Stimulated activated effector memory CD8-positive, alpha-beta T cell treated with anti-CD3 and anti-CD28 coated beads, Interleukin-12 subunit alpha, Interleukin-12 subunit beta, amount 100 ng/mL, for 72 hours (primary cell): ENCODE data around the gene SPEM3.
"Not testable (repeated sequence)": the region's sequence is repeated elsewhere in the genome, so short reads cannot be mapped to it uniquely, and the experiment has no call there.

ENCODE experiments used
- ATAC-seq: fragments of 150-1000 bp; cut with Tn5 transposase; 2 replicates; pipeline ENCODE4 v1.10.0; 2021
- DNase-seq, 2 donors: peaks; one replicate each; pipeline ENCODE4 v3.0.0; 2021 to 2022; ENCODE audit warnings: low spot score in 2 of 2
- H3K27ac Mint-ChIP-seq: one replicate; pipeline ENCODE4 v1.8.0; 2022; ENCODE audit warnings: mild to moderate bottlenecking, mixed read lengths
- H3K36me3 Mint-ChIP-seq: one replicate; pipeline ENCODE4 v1.8.0; 2022; ENCODE audit warnings: mild to moderate bottlenecking, mixed read lengths
- H3K4me1 Mint-ChIP-seq: one replicate; pipeline ENCODE4 v1.8.0; 2022; ENCODE audit warnings: mixed read lengths
- H3K4me3 Mint-ChIP-seq: one replicate; pipeline ENCODE4 v1.8.0; 2022; ENCODE audit warnings: mild to moderate bottlenecking, mixed read lengths
- H3K9me3 Mint-ChIP-seq: one replicate; pipeline ENCODE4 v1.8.0; 2022; ENCODE audit warnings: mixed read lengths

The SPEM3 gene

DNA sequence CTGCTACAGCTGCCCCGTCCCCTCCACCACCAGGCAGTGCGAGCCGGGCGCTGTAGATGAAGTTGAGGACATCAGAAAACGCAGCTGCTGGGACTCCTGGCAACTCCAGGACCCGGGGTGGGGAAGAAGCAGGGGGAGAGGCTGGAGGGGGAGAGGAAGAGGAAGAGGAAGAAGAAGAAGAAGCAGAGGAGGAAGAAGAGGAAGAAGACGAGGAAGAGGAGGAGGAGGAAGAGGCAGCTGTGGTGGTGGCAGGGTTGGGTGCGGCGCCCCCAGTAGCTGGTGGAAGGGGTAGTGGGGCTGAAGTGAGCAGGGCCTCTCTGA lies 37.6 kb downstream of the SPEM3 start:
- peaks cover 72% of the 10 kb centered on the region for H3K36me3 Mint-ChIP-seq
- no peak for ATAC-seq
- H3K4me3 Mint-ChIP-seq = no peak overlapping the region
- H3K4me1 Mint-ChIP-seq = peaks cover 15% of the 10 kb centered on the region
- peak overlapping the region; percentile 73 for H3K27ac Mint-ChIP-seq
- H3K9me3 Mint-ChIP-seq = no peaks in the 10 kb centered on the region
- no peak for DNase-seq

DNA sequence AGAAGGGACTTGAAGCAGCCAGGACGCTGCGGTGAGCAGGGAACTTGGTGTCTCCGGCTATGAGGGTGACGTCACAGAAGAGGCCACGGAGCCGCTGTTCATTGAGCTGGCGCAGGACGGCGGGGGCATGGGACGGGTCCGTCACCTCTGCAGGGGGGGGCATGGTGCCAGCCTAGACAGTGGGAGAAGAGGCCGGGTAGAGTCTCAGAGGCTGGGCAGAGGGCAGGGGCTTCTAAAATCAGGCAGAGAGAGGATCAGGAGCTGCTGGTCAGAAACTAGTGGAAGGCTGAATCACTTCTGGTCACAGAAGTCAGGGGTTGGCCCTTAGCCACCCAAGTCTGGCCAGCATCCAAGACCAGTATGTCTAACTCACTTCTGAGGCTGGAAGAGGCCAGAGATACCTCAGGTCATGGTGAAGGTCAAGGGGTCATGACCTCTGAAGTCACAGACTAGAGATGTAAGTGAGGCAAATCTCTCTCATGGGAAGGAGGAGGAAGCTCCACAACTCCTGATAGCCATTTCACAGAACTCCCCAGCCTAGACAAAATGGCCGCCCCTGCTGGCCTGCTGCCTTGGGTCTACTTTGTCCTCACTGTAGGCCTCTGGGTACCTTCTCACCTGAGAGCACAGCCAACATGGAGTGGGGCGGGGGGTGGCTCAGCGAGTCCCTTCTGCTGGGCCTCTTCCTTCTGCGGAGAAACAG lies 38.1 kb downstream of the SPEM3 start:
- Mint-ChIP-seq H3K4me3 (no peak overlapping the region), H3K36me3 (peaks cover 67% of the 10 kb centered on the region), H3K27ac (peak overlapping the region; percentile 73), H3K9me3 (no peaks in the 10 kb centered on the region), H3K4me1 (peaks cover 18% of the 10 kb centered on the region)
- ATAC-seq = peak; percentile 9
- DNase-seq = no peak

DNA sequence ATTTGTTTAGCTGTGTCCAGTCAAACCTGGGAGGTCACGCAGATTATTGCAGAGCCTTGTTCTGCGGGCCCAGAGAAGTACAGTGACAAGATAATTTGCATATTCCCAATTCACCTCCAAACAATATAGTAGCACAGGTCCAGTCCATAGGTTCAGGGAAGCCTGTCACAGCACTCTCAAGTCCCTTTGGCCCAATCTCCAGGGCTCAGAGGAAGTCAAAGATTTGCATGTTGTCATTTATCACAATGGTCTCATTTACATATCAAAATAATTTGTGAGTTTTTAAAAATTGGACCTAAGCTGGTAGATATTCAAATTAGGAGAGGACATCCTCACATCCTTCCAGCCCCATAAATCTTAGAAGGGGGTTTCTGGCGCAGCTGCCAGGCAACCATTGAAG lies 38.8 kb downstream of the SPEM3 start:
- Mint-ChIP-seq H3K4me1 (peaks cover 22% of the 10 kb centered on the region), H3K4me3 (no peak overlapping the region), H3K9me3 (no peaks in the 10 kb centered on the region), H3K27ac (no peak overlapping the region), H3K36me3 (peaks cover 60% of the 10 kb centered on the region)
- DNase-seq (no peak), ATAC-seq (no peak)

DNA sequence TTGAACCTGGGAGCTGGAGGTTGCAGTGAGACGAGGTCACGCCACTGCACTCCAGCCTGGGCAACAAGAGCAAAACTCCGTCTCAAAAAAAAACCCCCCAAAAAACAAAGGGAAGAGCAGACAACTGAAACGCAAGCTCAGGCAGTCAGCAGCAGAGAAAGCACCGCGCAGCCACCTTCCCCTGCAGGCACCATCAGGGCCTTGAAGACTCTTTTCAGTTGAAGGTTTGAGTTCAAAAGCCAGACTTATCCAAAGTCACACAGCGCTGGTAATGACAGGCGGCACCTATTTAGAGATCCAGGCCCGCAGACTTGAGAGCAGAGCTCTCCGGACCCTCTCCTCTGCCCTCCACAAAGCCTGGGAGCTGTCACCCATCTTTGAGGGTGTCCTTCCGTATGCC lies 39.6 kb downstream of the SPEM3 start:
- DNase-seq = no peak

DNA sequence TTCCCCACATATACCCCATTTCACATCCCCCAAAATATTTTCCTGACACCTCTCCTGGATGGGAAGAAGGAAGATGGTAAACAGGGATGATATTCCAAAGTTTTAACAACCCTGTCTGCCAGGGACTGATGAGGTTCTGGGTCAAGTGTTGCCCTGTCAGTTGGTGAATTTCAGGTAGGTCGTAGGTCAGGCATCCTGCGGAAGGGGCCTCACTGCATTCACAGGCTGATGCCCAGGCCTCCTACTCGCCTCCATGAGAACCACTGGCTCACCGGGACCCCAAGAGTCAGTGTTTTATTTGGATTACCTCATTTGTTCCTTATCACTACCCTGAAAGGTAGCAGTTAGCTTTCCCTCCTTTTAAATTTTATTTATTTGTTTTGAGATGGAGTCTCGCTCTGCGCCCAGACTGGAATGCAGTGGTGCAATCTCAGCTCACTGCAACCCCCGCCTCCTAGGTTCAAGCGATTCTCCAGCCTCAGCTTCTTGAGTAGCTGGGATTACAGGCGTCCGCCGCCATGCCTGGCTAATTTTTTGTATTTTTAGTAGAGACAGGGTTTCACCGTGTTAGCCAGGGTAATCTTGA lies 40.2 kb downstream of the SPEM3 start:
- DNase-seq = no peak
- Mint-ChIP-seq H3K4me1 (peaks cover 22% of the 10 kb centered on the region), H3K27ac (no peak overlapping the region), H3K4me3 (no peak overlapping the region), H3K36me3 (peaks cover 48% of the 10 kb centered on the region), H3K9me3 (no peaks in the 10 kb centered on the region)
- ATAC-seq = no peak

More for the DNA sequence above, 39.6 kb downstream of the SPEM3 start:
- no peak for ATAC-seq
- H3K36me3 Mint-ChIP-seq = peaks cover 52% of the 10 kb centered on the region
- no peak overlapping the region for H3K4me3 Mint-ChIP-seq
- H3K4me1 Mint-ChIP-seq = peaks cover 22% of the 10 kb centered on the region
- H3K9me3 Mint-ChIP-seq = no peaks in the 10 kb centered on the region
- no peak overlapping the region for H3K27ac Mint-ChIP-seq

DNA sequence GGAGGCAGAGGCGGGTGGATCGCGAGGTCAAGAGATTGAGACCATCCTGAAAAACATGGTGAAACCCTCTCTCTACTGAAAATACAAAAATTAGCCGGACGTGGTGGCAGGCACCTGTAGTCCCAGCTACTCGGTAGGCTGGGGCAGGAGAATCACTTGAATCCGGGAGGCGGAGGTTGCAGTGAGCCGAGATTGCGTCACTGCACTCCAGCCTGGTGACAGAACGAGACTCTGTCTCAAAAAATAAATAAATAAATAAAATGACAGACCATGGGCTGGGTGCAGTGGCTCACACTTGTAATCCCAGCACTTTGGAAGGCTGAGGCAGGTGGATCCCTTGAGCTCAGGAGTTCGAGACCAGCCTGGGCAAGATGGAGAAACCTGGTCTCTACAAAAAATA lies 41.2 kb downstream of the SPEM3 start:
- H3K36me3 Mint-ChIP-seq = peaks cover 48% of the 10 kb centered on the region
- DNase-seq, H3K27ac Mint-ChIP-seq, H3K9me3 Mint-ChIP-seq, ATAC-seq, H3K4me3 Mint-ChIP-seq: not testable (repeated sequence)
- peaks cover 22% of the 10 kb centered on the region for H3K4me1 Mint-ChIP-seq

DNA sequence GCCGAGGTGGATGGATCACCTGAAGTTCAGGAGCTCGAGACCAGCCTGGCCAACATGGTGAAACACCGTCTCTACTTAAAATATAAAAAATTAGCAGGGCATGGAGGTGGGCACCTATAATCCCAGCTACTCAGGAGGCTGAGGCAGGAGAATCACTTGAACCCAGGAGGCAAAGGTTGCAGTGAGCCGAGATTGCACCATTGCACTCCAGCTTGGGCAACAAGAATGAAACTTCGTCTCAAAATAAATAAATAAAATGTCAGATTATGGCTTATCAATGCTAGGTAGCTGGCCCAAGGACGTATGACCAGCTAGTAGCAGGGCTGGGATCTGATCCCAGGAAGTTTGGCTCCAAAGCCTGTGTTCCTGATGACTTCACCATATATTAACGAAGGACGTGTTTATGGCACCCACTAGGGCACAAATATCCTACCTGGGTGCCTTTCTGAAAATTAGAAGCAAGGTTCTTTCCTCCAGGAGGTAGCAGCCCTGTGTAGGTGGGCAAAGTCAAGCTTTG lies 41.9 kb downstream of the SPEM3 start:
- Mint-ChIP-seq H3K36me3 (peaks cover 48% of the 10 kb centered on the region), H3K4me1 (peaks cover 22% of the 10 kb centered on the region)
- H3K27ac Mint-ChIP-seq, ATAC-seq, DNase-seq, H3K4me3 Mint-ChIP-seq, H3K9me3 Mint-ChIP-seq: not testable (repeated sequence)

DNA sequence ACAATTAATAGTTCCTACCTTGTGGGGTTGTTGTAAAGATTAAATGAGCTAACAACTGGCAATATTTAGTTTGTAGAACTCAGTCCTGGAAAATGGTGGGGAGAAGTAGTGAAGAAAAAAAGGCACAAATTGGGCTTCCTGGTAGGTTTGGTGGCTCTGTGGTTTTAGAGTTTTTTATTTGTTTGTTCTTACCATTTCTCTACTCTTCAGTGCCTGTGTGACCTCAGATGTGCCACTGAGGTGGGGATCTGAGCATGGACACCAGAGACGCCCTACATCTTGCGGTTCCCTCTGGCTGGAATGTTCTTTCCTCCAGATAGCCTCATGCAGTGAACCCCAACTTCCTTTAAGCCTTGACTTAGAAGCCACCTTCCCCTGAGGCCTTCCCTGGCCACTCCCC lies 43.1 kb downstream of the SPEM3 start:
- peaks cover 46% of the 10 kb centered on the region for H3K36me3 Mint-ChIP-seq
- ATAC-seq = no peak

DNA sequence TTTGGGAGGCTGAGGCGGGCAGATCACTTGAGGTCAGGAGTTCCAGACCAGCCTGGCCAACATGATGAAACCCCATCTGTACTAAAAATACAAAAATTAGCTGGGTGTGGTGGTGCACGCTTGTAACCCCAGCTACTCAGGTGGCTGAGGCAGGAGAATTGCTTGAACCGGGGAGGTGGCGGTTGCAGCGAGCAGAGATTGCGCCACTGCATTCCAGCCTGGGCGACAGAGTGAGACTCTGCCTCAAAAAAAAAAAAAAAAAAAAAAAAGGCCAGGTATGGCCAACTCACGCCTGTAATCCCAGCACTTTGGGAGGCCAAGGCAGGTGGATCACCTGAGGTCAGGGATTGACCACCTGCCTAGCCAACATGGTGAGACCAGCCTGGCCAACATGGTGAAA lies 46.1 kb downstream of the SPEM3 start:
- not testable (repeated sequence) for H3K27ac Mint-ChIP-seq, ATAC-seq, DNase-seq, H3K9me3 Mint-ChIP-seq, H3K4me3 Mint-ChIP-seq
- peaks cover 41% of the 10 kb centered on the region for H3K4me1 Mint-ChIP-seq
- H3K36me3 Mint-ChIP-seq = peaks cover 41% of the 10 kb centered on the region

More for the DNA sequence above, 43.1 kb downstream of the SPEM3 start:
- H3K27ac Mint-ChIP-seq = peak overlapping the region; percentile 50
- no peak overlapping the region for H3K4me3 Mint-ChIP-seq
- no peaks in the 10 kb centered on the region for H3K9me3 Mint-ChIP-seq
- DNase-seq = no peak
- H3K4me1 Mint-ChIP-seq = peaks cover 28% of the 10 kb centered on the region

DNA sequence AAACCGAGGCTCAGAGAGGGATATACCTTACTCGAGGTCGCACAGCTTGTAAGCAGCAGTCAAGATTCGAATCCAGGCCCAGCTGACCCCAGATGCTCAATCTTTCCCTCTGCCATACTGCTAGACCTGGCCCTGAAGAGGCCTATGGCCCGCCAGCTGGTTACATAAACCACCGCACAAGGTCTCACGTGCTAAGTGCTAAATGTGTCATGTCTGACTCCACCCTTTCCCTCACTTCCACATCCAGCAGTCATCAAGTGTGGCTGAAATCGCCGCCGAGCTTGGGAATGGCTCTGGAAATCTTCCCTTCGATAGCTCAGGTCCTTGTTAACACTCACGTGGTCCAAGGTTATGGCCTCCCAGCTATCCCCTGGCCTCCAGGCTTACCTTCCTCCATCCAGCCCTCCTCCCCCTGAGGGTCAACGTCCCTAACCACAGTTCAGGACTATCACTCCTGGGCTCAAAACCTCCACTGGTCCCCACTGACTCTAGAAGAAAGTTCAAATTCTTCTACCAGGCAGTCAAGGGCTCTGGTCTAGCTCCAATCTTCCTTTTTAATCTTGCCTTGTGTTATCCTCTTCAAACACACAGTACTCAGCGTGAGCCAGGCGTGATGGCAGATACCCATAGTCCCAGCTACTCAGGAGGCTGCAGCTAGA lies 47.2 kb downstream of the SPEM3 start:
- Mint-ChIP-seq H3K27ac (peak overlapping the region; percentile 90), H3K9me3 (no peaks in the 10 kb centered on the region), H3K4me3 (peak overlapping the region; percentile 100), H3K36me3 (peaks cover 44% of the 10 kb centered on the region), H3K4me1 (peaks cover 48% of the 10 kb centered on the region)
- ATAC-seq = no peak
- DNase-seq = no peak

DNA sequence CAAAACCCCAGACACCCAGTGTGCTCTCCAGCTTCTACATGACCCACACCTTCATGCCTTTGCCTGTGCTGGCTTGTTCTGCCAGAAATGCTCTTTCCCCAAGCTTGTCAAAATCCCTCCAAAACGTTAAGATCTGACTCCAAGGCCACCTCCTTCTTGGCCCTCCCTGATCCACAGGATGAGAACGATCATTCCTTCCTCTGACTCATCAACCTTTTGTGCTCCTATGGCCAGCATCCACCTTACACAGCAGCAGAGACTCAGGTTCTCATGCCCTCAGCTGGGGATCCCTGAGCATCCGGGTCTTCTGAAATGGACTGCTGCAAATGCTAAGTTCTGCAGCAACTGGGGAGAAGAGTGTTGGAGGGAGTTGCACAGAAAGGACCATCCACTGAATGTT lies 47.8 kb downstream of the SPEM3 start:
- ATAC-seq = no peak
- Mint-ChIP-seq H3K4me3 (peak overlapping the region; percentile 100), H3K36me3 (peaks cover 45% of the 10 kb centered on the region), H3K4me1 (peaks cover 51% of the 10 kb centered on the region), H3K27ac (peak overlapping the region; percentile 90), H3K9me3 (no peaks in the 10 kb centered on the region)
- DNase-seq = no peak

DNA sequence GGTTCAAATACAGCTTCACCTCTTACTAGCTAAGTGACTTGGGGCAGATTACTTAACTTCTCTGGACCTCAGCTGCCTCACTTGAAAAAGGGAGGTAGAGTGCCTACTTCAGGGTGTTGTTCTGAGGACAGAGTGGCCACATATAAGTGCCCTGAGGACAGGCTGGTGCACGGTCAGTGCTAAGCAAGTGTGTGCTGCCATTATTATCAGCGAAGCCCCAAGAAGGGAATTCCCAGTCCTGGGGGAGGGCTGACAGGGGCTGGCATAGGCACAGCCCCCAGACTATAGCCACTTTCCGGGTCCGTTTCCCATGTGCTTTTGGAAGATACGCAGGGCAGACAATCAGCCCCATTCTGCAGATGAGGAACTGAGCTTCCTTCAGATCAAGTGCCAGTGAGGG lies 48.3 kb downstream of the SPEM3 start:
- H3K27ac Mint-ChIP-seq = peak overlapping the region; percentile 90

DNA sequence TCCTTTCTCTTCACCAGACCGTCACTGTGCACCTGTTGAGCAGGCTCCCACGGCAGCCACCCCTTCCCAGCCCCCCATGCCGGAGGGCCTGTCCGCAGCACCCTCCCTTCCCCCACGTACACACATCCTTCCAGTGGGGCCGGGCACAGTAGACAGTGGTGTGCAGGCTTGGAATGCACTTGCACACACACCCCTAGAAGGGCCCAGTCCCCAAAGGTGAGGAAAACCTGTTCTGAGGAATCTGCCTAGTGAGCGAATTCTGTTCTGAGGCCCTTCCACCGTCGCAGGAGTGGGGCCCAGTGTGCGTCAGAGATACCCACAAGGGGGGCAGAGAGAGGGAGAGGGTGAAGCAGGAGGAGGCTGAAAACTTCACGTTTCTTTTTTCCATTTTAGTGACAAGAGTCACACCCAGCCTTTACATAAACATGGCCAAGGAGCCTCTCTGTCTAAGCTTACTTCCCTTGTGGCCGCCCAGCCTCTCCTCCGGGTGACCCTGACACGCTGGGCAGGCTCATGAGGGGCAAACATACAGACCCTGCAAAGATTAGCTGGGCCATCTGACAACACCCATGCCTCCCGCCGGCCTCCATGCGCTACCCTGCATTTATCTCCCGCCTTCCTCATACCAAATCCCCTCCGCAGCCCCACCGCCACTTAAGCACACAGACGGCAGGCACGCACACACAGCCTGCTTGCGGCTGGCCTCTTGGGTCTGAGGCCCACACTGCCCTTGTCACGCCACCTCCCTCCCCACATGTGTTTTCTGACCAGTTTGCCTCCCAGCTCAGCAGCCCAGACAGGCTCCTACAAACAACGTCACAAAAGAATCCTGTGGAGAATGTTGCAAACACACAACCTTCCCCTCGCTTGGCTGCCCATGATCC lies 49.0 kb downstream of the SPEM3 start:
- DNase-seq (no peak), ATAC-seq (no peak)
- no peaks in the 10 kb centered on the region for H3K9me3 Mint-ChIP-seq
- H3K36me3 Mint-ChIP-seq = peaks cover 50% of the 10 kb centered on the region
- H3K4me1 Mint-ChIP-seq = peaks cover 56% of the 10 kb centered on the region
- peak overlapping the region; percentile 90 for H3K27ac Mint-ChIP-seq
- H3K4me3 Mint-ChIP-seq = peak overlapping the region; percentile 100

More for the DNA sequence above, 48.3 kb downstream of the SPEM3 start:
- peaks cover 50% of the 10 kb centered on the region for H3K36me3 Mint-ChIP-seq
- no peaks in the 10 kb centered on the region for H3K9me3 Mint-ChIP-seq
- DNase-seq (no peak), ATAC-seq (no peak)
- H3K4me3 Mint-ChIP-seq = peak overlapping the region; percentile 100
- peaks cover 51% of the 10 kb centered on the region for H3K4me1 Mint-ChIP-seq

DNA sequence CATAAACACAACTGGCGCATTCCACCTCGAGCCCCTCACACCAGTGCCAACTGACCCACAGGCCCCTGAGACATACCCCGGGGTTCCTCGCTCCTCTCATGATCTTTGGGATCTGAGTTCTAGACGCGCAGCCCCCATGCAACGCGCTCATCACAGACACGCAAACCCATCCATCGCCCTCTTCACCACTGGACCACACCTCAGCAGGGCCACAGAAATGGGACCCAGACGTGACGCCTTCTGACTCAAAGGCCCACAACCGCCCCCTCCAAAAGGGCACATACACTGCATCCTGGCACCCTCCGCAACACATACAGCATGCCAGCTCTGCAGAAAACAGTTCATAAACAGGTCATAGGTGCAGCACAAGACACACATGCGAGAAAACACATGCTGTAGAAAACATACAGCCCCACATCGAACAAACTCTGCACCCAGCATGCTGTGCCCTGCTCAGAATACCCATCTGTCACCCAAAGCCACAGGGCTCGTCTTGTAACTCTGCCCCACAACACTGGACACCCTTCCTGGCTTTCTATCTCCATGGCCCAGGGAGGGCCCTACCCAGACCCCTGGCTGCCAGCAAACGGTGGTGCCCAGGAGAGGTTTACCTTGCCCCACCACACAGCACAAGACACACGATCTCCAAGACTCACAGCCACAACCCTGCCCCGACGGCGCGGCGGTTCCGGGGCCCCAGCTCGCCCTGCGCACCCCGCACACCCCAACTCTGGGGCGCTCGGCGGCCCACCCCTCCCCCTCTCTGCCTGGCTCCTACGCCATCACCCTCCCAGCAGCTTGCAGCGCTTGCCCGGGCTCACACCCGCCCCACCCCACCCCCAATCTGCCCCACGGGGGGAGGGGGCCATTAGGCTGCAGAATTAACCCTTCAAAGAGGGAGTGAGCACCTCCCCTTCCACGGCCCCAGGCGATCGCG lies 49.9 kb downstream of the SPEM3 start:
- peaks cover 58% of the 10 kb centered on the region for H3K36me3 Mint-ChIP-seq
- peak overlapping the region; percentile 90 for H3K27ac Mint-ChIP-seq
- peak; percentile 65 for ATAC-seq
- DNase-seq = peak in 1 of 2 donors; percentile 71
- peak overlapping the region; percentile 100 for H3K4me3 Mint-ChIP-seq
- H3K9me3 Mint-ChIP-seq = no peaks in the 10 kb centered on the region
- H3K4me1 Mint-ChIP-seq = peaks cover 65% of the 10 kb centered on the region
